Measurements from ENCODE around the gene OCRL. TPM values are rescaled to one million over a fixed set of nuclear protein-coding genes. Genes with fewer than 3 reads are reported as not detected.
"Not testable (repeated sequence)": the region's sequence is repeated elsewhere in the genome, so short reads cannot be mapped to it uniquely, and the experiment has no call there.

The OCRL gene
- total RNA-seq, 1 donor from 2014 or later: 7.5 TPM

- Mint-ChIP-seq H3K4me1 (no peaks in the 10 kb centered on the region), H3K9me3 (no peaks in the 10 kb centered on the region), H3K27me3 (no peaks in the 10 kb centered on the region), H3K36me3 (ENCODE audit: low read depth) (peaks cover 7% of the 10 kb centered on the region), H3K27ac (no peak overlapping the region), H3K4me3 (no peak overlapping the region)
- TF ChIP-seq CTCF (IDR thresholded peaks at IDR 0.05): no peak
- CTCF ChIA-PET: no interaction called here
- no peak for ATAC-seq (ENCODE audit: low read depth)
- POLR2A ChIA-PET: no interaction called here
- no peak for DNase-seq
- intact Hi-C loops (cut with micrococcal nuclease): no loop called here
These were observed 9.1 kb downstream of the OCRL start for GRCh38 chrX:129549124-129549523.

GRCh38 chrX:129553619-129554288, 13.7 kb downstream of the OCRL start:
- ATAC-seq (ENCODE audit: low read depth) (peak; percentile 92), DNase-seq (no peak)
- ChIA-PET POLR2A (no interaction called here), CTCF (no interaction called here)
- no peak for TF ChIP-seq CTCF (IDR thresholded peaks at IDR 0.05)
- H3K4me3 Mint-ChIP-seq: no peak overlapping the region
- no peaks in the 10 kb centered on the region for H3K9me3 Mint-ChIP-seq
- intact Hi-C loops (cut with micrococcal nuclease): loop anchor here (1.0 kb wide), 1 partner anchor 13 kb away; the partner anchor contains the start of gene OCRL
- H3K36me3 Mint-ChIP-seq (ENCODE audit: low read depth): peaks cover 12% of the 10 kb centered on the region
- H3K27me3 Mint-ChIP-seq: no peaks in the 10 kb centered on the region
- H3K4me1 Mint-ChIP-seq: peaks cover 6% of the 10 kb centered on the region
- H3K27ac Mint-ChIP-seq: no peak overlapping the region

GRCh38 chrX:129554816-129555215, 14.8 kb downstream of the OCRL start:
- H3K36me3 Mint-ChIP-seq (ENCODE audit: low read depth): peaks cover 11% of the 10 kb centered on the region
- H3K4me3 Mint-ChIP-seq; H3K4me1 Mint-ChIP-seq; H3K27ac Mint-ChIP-seq; H3K27me3 Mint-ChIP-seq; ATAC-seq (ENCODE audit: low read depth); DNase-seq; POLR2A ChIA-PET; H3K9me3 Mint-ChIP-seq; CTCF ChIA-PET: not testable (repeated sequence)
- intact Hi-C loops (cut with micrococcal nuclease): loop anchor here (1.0 kb wide), 1 partner anchor 15 kb away; the partner anchor contains the start of gene OCRL

- ChIA-PET POLR2A (no interaction called here), CTCF (no interaction called here)
- H3K27me3 Mint-ChIP-seq: no peaks in the 10 kb centered on the region
- no peak overlapping the region for H3K27ac Mint-ChIP-seq
- H3K9me3 Mint-ChIP-seq: no peaks in the 10 kb centered on the region
- DNase-seq: no peak
- intact Hi-C loops (cut with micrococcal nuclease): no loop called here
- peaks cover 6% of the 10 kb centered on the region for H3K4me1 Mint-ChIP-seq
- ATAC-seq (ENCODE audit: low read depth): peak; percentile 52
- H3K4me3 Mint-ChIP-seq: no peak overlapping the region
- peaks cover 22% of the 10 kb centered on the region for H3K36me3 Mint-ChIP-seq (ENCODE audit: low read depth)
- no peak for TF ChIP-seq CTCF (IDR thresholded peaks at IDR 0.05)
These were observed 16.8 kb downstream of the OCRL start for GRCh38 chrX:129556806-129557315.

DNA sequence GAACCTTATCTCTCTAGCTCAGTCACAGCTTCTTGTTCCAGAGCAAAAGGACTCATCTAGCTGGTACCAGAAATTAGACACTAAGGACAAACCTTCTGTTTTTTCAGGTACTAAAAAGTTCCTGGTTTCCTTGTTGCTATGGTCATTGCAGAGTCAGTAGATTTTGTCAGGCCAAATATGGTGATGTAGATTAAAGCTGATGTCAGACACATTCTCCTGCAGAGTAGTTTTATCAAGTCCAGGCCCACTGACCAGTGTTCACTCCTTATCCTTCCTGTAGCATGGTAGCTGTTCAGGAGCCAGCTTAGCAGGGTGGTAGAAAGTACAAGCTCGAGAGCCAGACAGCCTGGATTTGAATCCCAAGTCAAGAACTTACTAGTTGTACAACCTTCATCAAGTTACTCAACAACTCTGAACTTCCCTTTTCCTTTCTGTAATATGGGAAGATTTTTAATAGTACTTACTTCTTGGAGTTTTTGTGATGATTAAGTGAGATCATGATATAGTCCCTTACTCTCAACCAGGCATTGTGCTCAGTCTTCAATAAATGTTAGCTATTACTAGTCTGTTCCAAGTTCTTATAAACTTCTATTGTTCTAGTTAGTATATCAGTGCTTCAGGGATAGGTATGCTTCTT, 17.9 kb downstream of the OCRL start:
- intact Hi-C loops (cut with micrococcal nuclease): no loop called here
- CTCF ChIA-PET: no interaction called here
- DNase-seq: no peak
- no peak overlapping the region for H3K27ac Mint-ChIP-seq
- H3K27me3 Mint-ChIP-seq: no peaks in the 10 kb centered on the region
- peaks cover 6% of the 10 kb centered on the region for H3K4me1 Mint-ChIP-seq
- H3K9me3 Mint-ChIP-seq: no peaks in the 10 kb centered on the region
- TF ChIP-seq CTCF (IDR thresholded peaks at IDR 0.05): no peak
- POLR2A ChIA-PET: no interaction called here
- peaks cover 32% of the 10 kb centered on the region for H3K36me3 Mint-ChIP-seq (ENCODE audit: low read depth)
- no peak overlapping the region for H3K4me3 Mint-ChIP-seq
- ATAC-seq (ENCODE audit: low read depth): no peak

All from activated B cell treated with CpG ODN at 0.5 μM for 24 hours (primary cell).